WTC11 (cell line): ENCODE data around the gene STAMBP.

Experiments
- ESRRA ChIP-seq: sonication (generic); formaldehyde crosslinking; IDR thresholded peaks from 2 replicates; pipeline ENCODE4 v1.8.1; 2022; ENCODE audit warnings: mild to moderate bottlenecking, missing genetic modification reagents, borderline replicate concordance
- FOXK1 ChIP-seq: sonication (generic); formaldehyde crosslinking; IDR thresholded peaks from 2 replicates; pipeline ENCODE4 v1.8.0; 2022; ENCODE audit warnings: mild to moderate bottlenecking, moderate library complexity, missing genetic modification reagents
- TF ChIP-seq, protein P1 (sequence below): fragments of 200-600 bp; IDR thresholded peaks from 2 replicates; pipeline ENCODE4 v1.8.0; 2022; ENCODE audit warnings: antibody characterized with exemption
- TF ChIP-seq, protein P2 (sequence below): sonication (generic); formaldehyde crosslinking; IDR thresholded peaks from 2 replicates; pipeline ENCODE4 v1.8.1; 2022; ENCODE audit warnings: mild to moderate bottlenecking, moderate library complexity, missing genetic modification reagents

- TF ChIP-seq, protein P1, sequence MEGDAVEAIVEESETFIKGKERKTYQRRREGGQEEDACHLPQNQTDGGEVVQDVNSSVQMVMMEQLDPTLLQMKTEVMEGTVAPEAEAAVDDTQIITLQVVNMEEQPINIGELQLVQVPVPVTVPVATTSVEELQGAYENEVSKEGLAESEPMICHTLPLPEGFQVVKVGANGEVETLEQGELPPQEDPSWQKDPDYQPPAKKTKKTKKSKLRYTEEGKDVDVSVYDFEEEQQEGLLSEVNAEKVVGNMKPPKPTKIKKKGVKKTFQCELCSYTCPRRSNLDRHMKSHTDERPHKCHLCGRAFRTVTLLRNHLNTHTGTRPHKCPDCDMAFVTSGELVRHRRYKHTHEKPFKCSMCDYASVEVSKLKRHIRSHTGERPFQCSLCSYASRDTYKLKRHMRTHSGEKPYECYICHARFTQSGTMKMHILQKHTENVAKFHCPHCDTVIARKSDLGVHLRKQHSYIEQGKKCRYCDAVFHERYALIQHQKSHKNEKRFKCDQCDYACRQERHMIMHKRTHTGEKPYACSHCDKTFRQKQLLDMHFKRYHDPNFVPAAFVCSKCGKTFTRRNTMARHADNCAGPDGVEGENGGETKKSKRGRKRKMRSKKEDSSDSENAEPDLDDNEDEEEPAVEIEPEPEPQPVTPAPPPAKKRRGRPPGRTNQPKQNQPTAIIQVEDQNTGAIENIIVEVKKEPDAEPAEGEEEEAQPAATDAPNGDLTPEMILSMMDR: no peak
- TF ChIP-seq, protein P2, sequence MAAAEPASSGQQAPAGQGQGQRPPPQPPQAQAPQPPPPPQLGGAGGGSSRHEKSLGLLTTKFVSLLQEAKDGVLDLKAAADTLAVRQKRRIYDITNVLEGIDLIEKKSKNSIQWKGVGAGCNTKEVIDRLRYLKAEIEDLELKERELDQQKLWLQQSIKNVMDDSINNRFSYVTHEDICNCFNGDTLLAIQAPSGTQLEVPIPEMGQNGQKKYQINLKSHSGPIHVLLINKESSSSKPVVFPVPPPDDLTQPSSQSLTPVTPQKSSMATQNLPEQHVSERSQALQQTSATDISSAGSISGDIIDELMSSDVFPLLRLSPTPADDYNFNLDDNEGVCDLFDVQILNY (CRISPR knock-in tag): no peak
- no peak for TF ChIP-seq FOXK1 (CRISPR knock-in tag)
- no peak for TF ChIP-seq ESRRA
Measured at GRCh38 chr2:73917696-73918207, 89.0 kb downstream of the STAMBP start.
